PC-3 (cell line): ENCODE data around the gene ZNF554. TPM values are rescaled to one million over a fixed set of nuclear protein-coding genes. Genes with fewer than 3 reads are reported as not detected.

ENCODE experiments used
- ATAC-seq: fragments of 200-7000 bp; cut with Tn5 transposase; 2 replicates; pipeline ENCODE4 v1.9.1; 2020; ENCODE audit warnings: mild to moderate bottlenecking, moderate library complexity
- BruUV-seq: library from RNA; stranded (reverse); fragments of 400-500 nt; replicated peaks from 2 replicates; lab custom pipeline; 2021; lab: Mats Ljungman, UMichigan
- CTCF ChIA-PET: fragments of 300-600 bp; sonication (Branson Sonifier 250); formaldehyde crosslinking; loops from one replicate; lab custom pipeline; 2022; ENCODE audit warnings: antibody characterized with exemption; lab: Charles Lee
- POLR2A ChIA-PET: fragments of 300-600 bp; sonication (Branson Sonifier 250); formaldehyde crosslinking; loops from one replicate; lab custom pipeline; 2022; ENCODE audit warnings: antibody characterized with exemption; ENCODE audit not compliant: unreplicated experiment; lab: Charles Lee
- DNase-seq: peaks from one replicate; pipeline ENCODE4 v3.0.0-alpha.2; 2015
- H2AFZ ChIP-seq: fragments of 300-600 bp; sonication (generic); 2 replicates; pipeline ENCODE4 v1.6.0; 2016; ENCODE audit warnings: antibody characterized with exemption, low read length
- H3F3A ChIP-seq: fragments of 300-600 bp; sonication (generic); one replicate; pipeline ENCODE4 v1.6.0; 2017; ENCODE audit warnings: antibody characterized with exemption, low read length, control low read depth, mild to moderate bottlenecking; ENCODE audit not compliant: unreplicated experiment
- H3K27ac ChIP-seq: fragments of 300-600 bp; sonication (generic); 2 replicates; pipeline ENCODE4 v1.5.1; 2016; ENCODE audit warnings: mild to moderate bottlenecking, low read length
- H3K27me3 ChIP-seq: fragments of 300-600 bp; sonication (generic); 2 replicates; pipeline ENCODE4 v1.6.1; 2016; ENCODE audit warnings: low read length, mixed read lengths
- H3K36me3 ChIP-seq: fragments of 300-600 bp; sonication (generic); 2 replicates; pipeline ENCODE4 v1.6.1; 2016; ENCODE audit warnings: low read depth, mixed run types, low read length, mixed read lengths
- H3K4me1 ChIP-seq: fragments of 300-600 bp; sonication (generic); 2 replicates; pipeline ENCODE4 v1.5.1; 2016; ENCODE audit warnings: low read length; ENCODE audit not compliant: insufficient read depth
- H3K4me2 ChIP-seq: fragments of 300-600 bp; sonication (generic); 2 replicates; pipeline ENCODE4 v1.6.0; 2016; ENCODE audit warnings: low read length
- H3K4me3 ChIP-seq: fragments of 300-600 bp; sonication (generic); 2 replicates; pipeline ENCODE4 v1.5.1; 2016; ENCODE audit warnings: mild to moderate bottlenecking, low read length, mixed read lengths
- H3K79me2 ChIP-seq: fragments of 300-600 bp; sonication (generic); 2 replicates; pipeline ENCODE4 v1.6.1; 2017; ENCODE audit warnings: low read length, mixed read lengths
- H3K9ac ChIP-seq: fragments of 300-600 bp; sonication (generic); 2 replicates; pipeline ENCODE4 v1.6.0; 2016; ENCODE audit warnings: mild to moderate bottlenecking, low read length
- H3K9me2 ChIP-seq: fragments of 300-600 bp; sonication (generic); replicated peaks from 2 replicates; pipeline ENCODE4 v1.6.1; 2016; ENCODE audit warnings: mixed run types, low read length, mixed read lengths
- H3K9me3 ChIP-seq: fragments of 300-600 bp; sonication (generic); 2 replicates; pipeline ENCODE4 v1.6.1; 2016; ENCODE audit warnings: low read length, mixed read lengths
- H4K20me1 ChIP-seq: fragments of 300-600 bp; sonication (generic); 2 replicates; pipeline ENCODE4 v1.6.1; 2016; ENCODE audit warnings: low read length, mixed read lengths
- CTCF ChIP-seq: fragments of 300-600 bp; sonication (generic); conservative IDR thresholded peaks from 2 replicates; pipeline ENCODE4 v1.5.1; 2017; ENCODE audit warnings: antibody characterized with exemption, low read depth, mild to moderate bottlenecking, low read length
- EZH2 ChIP-seq: fragments of 300-600 bp; sonication (generic); IDR thresholded peaks from one replicate; pipeline ENCODE4 v1.6.1; 2017; ENCODE audit warnings: antibody characterized with exemption, mild to moderate bottlenecking, low read length; ENCODE audit not compliant: unreplicated experiment
- EZH2phosphoT487 ChIP-seq: fragments of 300-600 bp; sonication (generic); IDR thresholded peaks from 2 replicates; pipeline ENCODE4 v1.6.1; 2018; ENCODE audit warnings: mild to moderate bottlenecking, antibody characterized with exemption, low read length, borderline replicate concordance
- intact Hi-C: fragments of 100-400 bp; cut with micrococcal nuclease; formaldehyde crosslinking; loops from 2 replicates; pipeline ENCODE4 v1.9.0; 2023
- total RNA-seq: library from RNA; depleted of rRNA; stranded (reverse); fragments of >200 nt; gene quantifications from 2 replicates; pipeline ENCODE4 v1.2.3, GENCODE V29; 2014

ZNF554 gene
- total RNA-seq, 1 experiment from 2014 or later, result 2.3 TPM

- no peaks in the 10 kb centered on the region for H3F3A ChIP-seq
- ChIA-PET CTCF (no interaction called here), POLR2A (interaction anchor here (0.6 kb wide), 1 partner anchor 83 kb away, joined by 4 read pairs; no protein-coding TSS in a partner anchor)
- peak; percentile 99 for ATAC-seq
- H3K9ac ChIP-seq, result peak within 1 kb of the TSS; percentile 80
- peak within 1 kb of the TSS; percentile 94 for H3K4me2 ChIP-seq
- TSS peak; percentile 77 for BruUV-seq
- no peaks in the 10 kb centered on the region; the same call in 1 of the 2 replicates for H3K36me3 ChIP-seq
- peak within 1 kb of the TSS; percentile 93 for H2AFZ ChIP-seq
- TF ChIP-seq EZH2 (no peak), EZH2phosphoT487 (no peak), CTCF (no peak)
- H3K27ac ChIP-seq, result peak within 1 kb of the TSS; percentile 44; the same call in 1 of the 2 replicates
- H3K27me3 ChIP-seq, result no peaks in the 10 kb centered on the region
- H3K4me1 ChIP-seq, result no peaks in the 10 kb centered on the region; the same call in 1 of the 2 replicates
- no peaks in the 10 kb centered on the region for H3K9me3 ChIP-seq
- H4K20me1 ChIP-seq, result no peaks in the 10 kb centered on the region
- intact Hi-C loops, result no loop called here
- peak; percentile 96 for DNase-seq
- H3K79me2 ChIP-seq, result peaks cover 8% of the 10 kb centered on the region; the same call in 1 of the 2 replicates
- no peaks in the 10 kb centered on the region for H3K9me2 ChIP-seq
- peak within 1 kb of the TSS; percentile 73 for H3K4me3 ChIP-seq
Measured at GRCh38 chr19:2840794-2841791, 21.4 kb downstream of the ZNF554 start, which contains the start of gene ZNF555. TSS of gene ZNF555 (plus strand) at chr19:2841475. CDS start at chr19:2841573, 98 bp downstream.

GRCh38 chr19:2841855-2842574, 22.3 kb downstream of the ZNF554 start:
- Histone ChIP-seq H3K4me3 (peak overlapping the region; percentile 73), H3K36me3 (no peaks in the 10 kb centered on the region; the same call in 1 of the 2 replicates), H3K27me3 (no peaks in the 10 kb centered on the region), H3F3A (no peaks in the 10 kb centered on the region), H3K4me2 (peak overlapping the region; percentile 94), H3K9ac (peak overlapping the region; percentile 80), H3K4me1 (no peaks in the 10 kb centered on the region; the same call in 1 of the 2 replicates), H3K79me2 (peaks cover 8% of the 10 kb centered on the region; the same call in 1 of the 2 replicates), H4K20me1 (no peaks in the 10 kb centered on the region), H3K9me3 (no peaks in the 10 kb centered on the region), H3K9me2 (no peaks in the 10 kb centered on the region), H3K27ac (no peak overlapping the region), H2AFZ (peak overlapping the region; percentile 69)
- ChIA-PET CTCF (no interaction called here), POLR2A (no interaction called here)
- no TSS peak for BruUV-seq
- DNase-seq (no peak), ATAC-seq (peak; percentile 9; the same call in 1 of the 2 replicates)
- intact Hi-C loops, result no loop called here
- no peak for TF ChIP-seq EZH2
- no peak for TF ChIP-seq EZH2phosphoT487
- TF ChIP-seq CTCF, result no peak
